NCI-H2107 (cell line): Measurements from ENCODE around the gene CD44.

Source experiments
- DNase-seq: peaks from one replicate; lab custom pipeline; 2025; lab: John Stamatoyannopoulos, UW

CD44 gene

GRCh38 chr11:35139722-35140282, 831 bp downstream of the CD44 start:
- no peak for DNase-seq

- no peak for DNase-seq
These were observed 2.1 kb downstream of the CD44 start for GRCh38 chr11:35141071-35141470.

- no peak for DNase-seq
These were observed 2.6 kb downstream of the CD44 start for GRCh38 chr11:35141571-35141971.

- no peak for DNase-seq
These were observed 3.6 kb downstream of the CD44 start for GRCh38 chr11:35142481-35143075.

- DNase-seq: no peak
These were observed 4.5 kb downstream of the CD44 start for GRCh38 chr11:35143297-35144135.

GRCh38 chr11:35144136-35144741, 5.3 kb downstream of the CD44 start:
- DNase-seq: peak; percentile 33

- no peak for DNase-seq
These were observed 5.8 kb downstream of the CD44 start for GRCh38 chr11:35144806-35145205.

GRCh38 chr11:35145271-35145670, 6.3 kb downstream of the CD44 start:
- no peak for DNase-seq

- no peak for DNase-seq
These were observed 7.1 kb downstream of the CD44 start for GRCh38 chr11:35146074-35146521.

- DNase-seq: no peak
These were observed 7.7 kb downstream of the CD44 start for GRCh38 chr11:35146711-35147110.

- no peak for DNase-seq
These were observed 8.3 kb downstream of the CD44 start for GRCh38 chr11:35147235-35147634.

GRCh38 chr11:35148163-35148837, 9.3 kb downstream of the CD44 start:
- no peak for DNase-seq

GRCh38 chr11:35150454-35150853, 11.5 kb downstream of the CD44 start:
- no peak for DNase-seq

- no peak for DNase-seq
These were observed 12.3 kb downstream of the CD44 start for GRCh38 chr11:35151241-35151640.

- no peak for DNase-seq
These were observed 12.8 kb downstream of the CD44 start for GRCh38 chr11:35151683-35152280.

GRCh38 chr11:35152575-35152974, 13.6 kb downstream of the CD44 start:
- no peak for DNase-seq

- no peak for DNase-seq
These were observed 14.3 kb downstream of the CD44 start for GRCh38 chr11:35153280-35153679.

GRCh38 chr11:35154952-35155351, 16.0 kb downstream of the CD44 start:
- DNase-seq: no peak

GRCh38 chr11:35155677-35156076, 16.7 kb downstream of the CD44 start:
- no peak for DNase-seq

- no peak for DNase-seq
These were observed 19.1 kb downstream of the CD44 start for GRCh38 chr11:35157814-35158700.
